GM13977 (cell line): ENCODE measurements around the gene SDHAF4.

ENCODE experiments used
- DNase-seq: peaks from one replicate; pipeline ENCODE4 v3.0.0; 2012; ENCODE audit warnings: low spot score
- in situ Hi-C: fragments of 300-500 bp; cut with MboI; formaldehyde crosslinking; loops from one replicate; pipeline ENCODE4 v1.12.0; 2022; ENCODE audit warnings: low sequenced_read_pairs, low pct_unique_long_range_greater_than_20kb, mixed read lengths, inconsistent platforms; ENCODE audit not compliant: unreplicated experiment
- TF ChIP-seq, protein P1 (sequence below): IDR thresholded peaks from 2 replicates; pipeline ENCODE4 v1.5.1; 2012; ENCODE audit warnings: mild to moderate bottlenecking, control low read depth; ENCODE audit not compliant: insufficient read depth; ENCODE audit errors: extremely low read depth, missing control alignments

Gene SDHAF4

DNA sequence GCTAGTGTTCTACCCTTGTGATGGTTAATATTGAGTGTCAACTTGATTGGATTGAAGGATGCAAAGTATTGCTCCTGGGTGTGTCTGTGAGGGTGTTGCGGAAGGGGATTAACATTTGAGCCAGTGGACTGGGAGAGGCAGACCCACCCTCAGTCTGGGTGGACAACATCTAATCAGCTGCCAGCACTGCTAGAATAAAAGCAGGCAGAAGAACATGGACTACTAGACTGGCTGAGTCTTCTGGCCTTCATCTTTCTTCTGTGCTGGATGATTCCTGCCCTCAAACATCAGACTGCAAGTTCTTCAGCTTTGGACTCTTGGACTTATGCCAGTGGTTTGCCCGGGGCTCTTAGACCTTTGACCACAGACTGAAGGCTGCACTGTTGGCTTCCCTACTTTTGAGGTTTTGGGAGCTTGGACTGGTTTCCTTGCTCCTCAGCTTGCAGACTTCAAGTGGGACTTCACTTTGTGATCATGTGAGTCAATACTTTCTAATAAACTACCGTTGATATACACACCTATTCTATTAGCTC lies 50.1 kb downstream of the SDHAF4 start:
- no peak for DNase-seq

DNA sequence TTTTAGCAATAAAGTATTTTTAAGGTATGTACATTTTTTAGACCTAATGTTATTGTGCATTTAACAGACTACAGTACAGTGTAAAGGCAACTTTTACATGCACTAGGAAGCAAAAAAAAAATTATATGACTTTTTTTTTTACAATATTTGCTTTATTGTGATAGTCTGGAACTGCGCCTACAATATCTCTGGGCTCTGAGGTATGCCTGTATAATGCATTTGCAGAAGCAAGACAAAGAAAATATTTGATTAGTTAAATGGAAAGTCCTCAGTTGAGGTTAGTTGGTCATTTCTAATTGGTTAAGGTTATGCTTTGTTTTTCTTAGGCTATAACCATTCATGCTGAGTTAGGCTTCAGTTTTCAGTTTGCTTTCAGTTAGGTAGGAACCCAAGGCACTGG lies 54.0 kb downstream of the SDHAF4 start:
- in situ Hi-C loops, result no loop called here
- TF ChIP-seq, protein P1, sequence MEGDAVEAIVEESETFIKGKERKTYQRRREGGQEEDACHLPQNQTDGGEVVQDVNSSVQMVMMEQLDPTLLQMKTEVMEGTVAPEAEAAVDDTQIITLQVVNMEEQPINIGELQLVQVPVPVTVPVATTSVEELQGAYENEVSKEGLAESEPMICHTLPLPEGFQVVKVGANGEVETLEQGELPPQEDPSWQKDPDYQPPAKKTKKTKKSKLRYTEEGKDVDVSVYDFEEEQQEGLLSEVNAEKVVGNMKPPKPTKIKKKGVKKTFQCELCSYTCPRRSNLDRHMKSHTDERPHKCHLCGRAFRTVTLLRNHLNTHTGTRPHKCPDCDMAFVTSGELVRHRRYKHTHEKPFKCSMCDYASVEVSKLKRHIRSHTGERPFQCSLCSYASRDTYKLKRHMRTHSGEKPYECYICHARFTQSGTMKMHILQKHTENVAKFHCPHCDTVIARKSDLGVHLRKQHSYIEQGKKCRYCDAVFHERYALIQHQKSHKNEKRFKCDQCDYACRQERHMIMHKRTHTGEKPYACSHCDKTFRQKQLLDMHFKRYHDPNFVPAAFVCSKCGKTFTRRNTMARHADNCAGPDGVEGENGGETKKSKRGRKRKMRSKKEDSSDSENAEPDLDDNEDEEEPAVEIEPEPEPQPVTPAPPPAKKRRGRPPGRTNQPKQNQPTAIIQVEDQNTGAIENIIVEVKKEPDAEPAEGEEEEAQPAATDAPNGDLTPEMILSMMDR, result no peak
- no peak for DNase-seq

More for the DNA sequence above, 50.1 kb downstream of the SDHAF4 start:
- TF ChIP-seq, protein P1, result no peak
- in situ Hi-C loops, result no loop called here

DNA sequence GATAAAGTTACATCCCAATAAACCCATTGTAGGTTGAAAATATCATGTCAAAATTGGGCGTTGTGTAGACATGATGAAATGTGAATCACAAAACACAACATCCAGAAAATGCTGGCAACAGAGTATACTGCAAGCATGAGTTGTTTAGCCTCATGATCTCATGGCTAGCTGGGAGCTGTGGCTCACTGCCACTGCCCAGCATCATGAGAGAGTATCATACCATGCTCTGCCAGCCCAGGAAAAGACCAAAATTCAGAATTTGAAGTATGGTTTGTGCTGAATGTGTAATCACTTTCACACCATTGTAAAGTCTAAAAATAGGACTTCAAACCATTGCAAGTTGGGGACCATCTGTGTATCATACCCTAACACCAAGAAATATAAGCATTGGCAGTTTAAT lies 55.7 kb downstream of the SDHAF4 start:
- DNase-seq, result no peak
- TF ChIP-seq, protein P1, result no peak
- in situ Hi-C loops, result no loop called here

DNA sequence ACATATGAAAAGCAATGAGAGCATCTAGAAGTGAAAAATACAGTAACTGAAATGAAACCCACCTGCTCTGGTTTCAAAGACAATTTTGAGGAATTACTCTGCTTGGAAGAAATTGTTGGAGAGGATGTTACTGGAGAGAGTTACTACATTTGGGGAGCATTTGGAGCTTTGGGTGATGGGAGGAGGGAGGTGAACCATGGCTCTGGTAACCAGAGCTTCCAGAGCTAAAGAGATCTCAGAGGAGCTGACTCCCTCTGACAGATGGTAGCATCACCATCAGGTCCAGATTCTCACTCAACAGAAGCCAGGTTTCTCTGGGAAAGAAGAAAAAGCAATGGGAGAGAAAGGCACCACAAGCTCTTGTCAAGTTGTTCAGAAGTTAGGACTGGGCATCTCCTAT lies 58.7 kb downstream of the SDHAF4 start:
- no peak for DNase-seq
- TF ChIP-seq, protein P1, result no peak
- in situ Hi-C loops, result no loop called here

DNA sequence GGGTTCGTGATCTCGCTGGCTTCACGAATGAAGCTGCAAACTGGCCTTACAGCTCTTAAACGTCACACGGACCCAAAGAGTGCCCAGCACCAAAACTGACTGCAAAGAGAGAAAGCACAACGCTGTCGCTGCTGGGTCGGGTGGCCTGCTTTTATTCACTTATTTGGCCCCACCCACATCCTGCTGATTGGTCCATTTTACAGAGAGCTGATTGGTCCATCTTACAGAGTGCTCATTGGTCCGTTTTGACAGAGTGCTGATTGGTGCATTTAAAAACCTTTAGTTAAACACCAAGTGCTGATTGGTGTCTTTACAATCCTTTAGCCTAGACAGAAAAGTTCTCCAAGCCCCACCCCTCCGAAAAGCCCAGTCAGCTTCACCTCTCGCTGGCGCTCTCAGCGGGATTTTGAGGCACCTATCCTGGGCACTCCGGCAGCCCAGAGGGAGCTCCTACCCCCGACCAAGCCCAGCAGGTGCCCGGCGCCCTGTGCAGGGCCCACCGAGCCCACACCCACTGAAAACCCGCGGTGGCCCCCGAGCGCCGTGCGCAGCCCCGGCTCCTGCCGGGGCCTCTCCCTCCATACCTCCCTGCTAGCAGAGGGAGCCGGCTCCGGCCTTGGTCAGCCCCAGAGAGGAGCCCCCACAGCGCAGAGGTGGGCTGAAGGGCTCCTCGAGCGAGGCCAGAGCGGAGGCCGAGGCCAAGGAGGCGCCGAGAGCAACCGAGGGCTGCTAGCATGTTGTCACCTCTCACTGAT lies 60.9 kb downstream of the SDHAF4 start:
- in situ Hi-C loops, result no loop called here
- TF ChIP-seq, protein P1, result no peak

DNA sequence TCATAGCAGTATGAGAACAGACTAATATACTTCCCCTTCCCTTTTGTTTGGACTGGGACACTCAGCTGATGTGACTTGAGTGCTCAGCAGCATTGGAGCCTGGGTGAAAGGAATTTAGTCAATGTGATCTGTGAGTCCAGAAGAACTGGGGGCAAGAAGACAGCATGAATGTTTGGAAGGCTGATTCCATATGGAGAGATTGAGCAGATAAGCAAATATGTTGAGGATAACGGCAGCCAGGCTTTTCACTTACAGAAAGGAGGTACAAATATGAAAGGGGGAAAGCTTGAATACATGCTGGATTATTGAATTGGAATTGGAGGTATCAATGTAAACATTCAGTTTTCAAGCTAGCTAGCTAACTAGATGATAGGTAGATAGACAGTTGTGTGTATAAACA lies 63.2 kb downstream of the SDHAF4 start:
- DNase-seq, result no peak
- in situ Hi-C loops, result no loop called here

More for the DNA sequence above, 60.9 kb downstream of the SDHAF4 start:
- DNase-seq, result no peak

More for the DNA sequence above, 63.2 kb downstream of the SDHAF4 start:
- TF ChIP-seq, protein P1, result no peak
